ENCODE results near the gene ABI2.

DNA sequence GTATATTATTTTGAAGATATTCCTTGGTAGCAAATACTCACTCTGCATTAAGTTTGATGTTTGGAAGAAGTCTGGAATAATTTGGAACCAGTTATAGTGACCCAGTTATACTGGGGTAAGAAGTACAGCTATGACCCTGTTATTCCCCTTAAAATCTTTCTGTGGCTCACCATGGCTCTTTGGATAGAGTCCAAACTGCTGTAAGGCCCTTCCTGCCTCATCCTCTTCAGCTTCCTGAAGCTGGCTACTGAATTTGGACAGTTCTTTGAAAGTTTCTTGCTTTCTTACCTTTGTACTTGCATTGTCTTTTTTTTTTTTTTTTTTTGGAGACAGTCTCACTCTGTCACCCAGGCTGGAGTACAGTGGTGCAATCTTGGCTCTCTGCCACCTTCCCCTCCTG is 85.6 kb downstream of the ABI2 start:
- TF ChIP-seq, protein P1, sequence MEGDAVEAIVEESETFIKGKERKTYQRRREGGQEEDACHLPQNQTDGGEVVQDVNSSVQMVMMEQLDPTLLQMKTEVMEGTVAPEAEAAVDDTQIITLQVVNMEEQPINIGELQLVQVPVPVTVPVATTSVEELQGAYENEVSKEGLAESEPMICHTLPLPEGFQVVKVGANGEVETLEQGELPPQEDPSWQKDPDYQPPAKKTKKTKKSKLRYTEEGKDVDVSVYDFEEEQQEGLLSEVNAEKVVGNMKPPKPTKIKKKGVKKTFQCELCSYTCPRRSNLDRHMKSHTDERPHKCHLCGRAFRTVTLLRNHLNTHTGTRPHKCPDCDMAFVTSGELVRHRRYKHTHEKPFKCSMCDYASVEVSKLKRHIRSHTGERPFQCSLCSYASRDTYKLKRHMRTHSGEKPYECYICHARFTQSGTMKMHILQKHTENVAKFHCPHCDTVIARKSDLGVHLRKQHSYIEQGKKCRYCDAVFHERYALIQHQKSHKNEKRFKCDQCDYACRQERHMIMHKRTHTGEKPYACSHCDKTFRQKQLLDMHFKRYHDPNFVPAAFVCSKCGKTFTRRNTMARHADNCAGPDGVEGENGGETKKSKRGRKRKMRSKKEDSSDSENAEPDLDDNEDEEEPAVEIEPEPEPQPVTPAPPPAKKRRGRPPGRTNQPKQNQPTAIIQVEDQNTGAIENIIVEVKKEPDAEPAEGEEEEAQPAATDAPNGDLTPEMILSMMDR (conservative IDR thresholded peaks at IDR 0.05), result no peak
- no peak for TF ChIP-seq ZFX (IDR thresholded peaks at IDR 0.05)

Measured in C4-2B (cell line).